GM12891 (cell line): ENCODE measurements around the gene ICE2.

Experiments
- PAX5 ChIP-seq: IDR thresholded peaks from 2 replicates; pipeline ENCODE4 v1.6.1; 2011; ENCODE audit warnings: low read length, moderate library complexity, mild to moderate bottlenecking; ENCODE audit not compliant: insufficient read depth, severe bottlenecking
- POLR2A ChIP-seq: IDR thresholded peaks from 2 replicates; pipeline ENCODE4 v1.6.1; 2011; ENCODE audit warnings: low read depth, low read length, control low read depth
- POLR2AphosphoS5 ChIP-seq: IDR thresholded peaks from 2 replicates; pipeline ENCODE4 v1.6.1; 2011; ENCODE audit warnings: low read depth, low read length, control low read depth
- SPI1 ChIP-seq: IDR thresholded peaks from 2 replicates; pipeline ENCODE4 v1.6.1; 2011; ENCODE audit warnings: low read depth, low read length, control low read depth
- TAF1 ChIP-seq: IDR thresholded peaks from 2 replicates; pipeline ENCODE4 v1.6.1; 2011; ENCODE audit warnings: low read depth, low read length, control low read depth

- TF ChIP-seq POLR2AphosphoS5: no peak
- TF ChIP-seq POLR2A: no peak
- no peak for TF ChIP-seq TAF1
- no peak for TF ChIP-seq SPI1
- no peak for TF ChIP-seq PAX5
Observed at GRCh38 chr15:60448668-60449360, 30.1 kb downstream of the ICE2 start.
